Astrocyte of the spinal cord (primary cell): ENCODE data around the gene BCAN.

ENCODE experiments used
- DNase-seq: peaks from one replicate; pipeline ENCODE4 v3.0.0; 2011; ENCODE audit warnings: low read depth, low spot score
- H3K4me3 ChIP-seq: 2 replicates; pipeline ENCODE4 v1.5.1; 2011; ENCODE audit warnings: low read depth, mild to moderate bottlenecking, low read length, moderate library complexity
- CTCF ChIP-seq: IDR thresholded peaks from 2 replicates; pipeline ENCODE4 v1.5.1; 2012; ENCODE audit warnings: low read depth, mild to moderate bottlenecking, low read length, inconsistent platforms
- in situ Hi-C: cut with HindIII; loops from 2 replicates; pipeline ENCODE4 v1.10.0; 2017; ENCODE audit warnings: low sequenced_read_pairs

BCAN gene

DNA sequence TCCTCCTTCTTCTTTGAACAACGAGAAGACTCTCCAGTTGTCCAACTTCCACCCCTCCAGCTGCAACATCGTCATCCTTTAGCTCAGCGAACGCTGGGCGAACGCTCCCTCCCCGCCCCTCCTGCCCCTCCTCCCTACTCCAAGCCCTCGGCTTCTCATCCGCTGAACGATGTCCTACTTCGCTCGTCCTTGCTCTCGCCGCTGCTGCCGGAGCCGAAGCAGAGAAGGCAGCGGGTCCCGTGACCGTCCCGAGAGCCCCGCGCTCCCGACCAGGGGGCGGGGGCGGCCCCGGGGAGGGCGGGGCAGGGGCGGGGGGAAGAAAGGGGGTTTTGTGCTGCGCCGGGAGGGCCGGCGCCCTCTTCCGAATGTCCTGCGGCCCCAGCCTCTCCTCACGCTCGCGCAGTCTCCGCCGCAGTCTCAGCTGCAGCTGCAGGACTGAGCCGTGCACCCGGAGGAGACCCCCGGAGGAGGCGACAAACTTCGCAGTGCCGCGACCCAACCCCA, at the start of gene BCAN:
TSS of gene BCAN (plus strand) at position 357 of the 504 bp plus-strand sequence. CDS start 3,938 bp downstream, outside the sequence.
- DNase-seq: no peak
- H3K4me3 ChIP-seq: no peak within 1 kb of the TSS
- in situ Hi-C loops: no loop called here
- no peak for TF ChIP-seq CTCF

GRCh38 chr1:156592158-156592909, 49.6 kb upstream of the BCAN start:
- peak overlapping the region; percentile 76 for H3K4me3 ChIP-seq
- DNase-seq: no peak
- TF ChIP-seq CTCF: no peak
- in situ Hi-C loops: no loop called here

DNA sequence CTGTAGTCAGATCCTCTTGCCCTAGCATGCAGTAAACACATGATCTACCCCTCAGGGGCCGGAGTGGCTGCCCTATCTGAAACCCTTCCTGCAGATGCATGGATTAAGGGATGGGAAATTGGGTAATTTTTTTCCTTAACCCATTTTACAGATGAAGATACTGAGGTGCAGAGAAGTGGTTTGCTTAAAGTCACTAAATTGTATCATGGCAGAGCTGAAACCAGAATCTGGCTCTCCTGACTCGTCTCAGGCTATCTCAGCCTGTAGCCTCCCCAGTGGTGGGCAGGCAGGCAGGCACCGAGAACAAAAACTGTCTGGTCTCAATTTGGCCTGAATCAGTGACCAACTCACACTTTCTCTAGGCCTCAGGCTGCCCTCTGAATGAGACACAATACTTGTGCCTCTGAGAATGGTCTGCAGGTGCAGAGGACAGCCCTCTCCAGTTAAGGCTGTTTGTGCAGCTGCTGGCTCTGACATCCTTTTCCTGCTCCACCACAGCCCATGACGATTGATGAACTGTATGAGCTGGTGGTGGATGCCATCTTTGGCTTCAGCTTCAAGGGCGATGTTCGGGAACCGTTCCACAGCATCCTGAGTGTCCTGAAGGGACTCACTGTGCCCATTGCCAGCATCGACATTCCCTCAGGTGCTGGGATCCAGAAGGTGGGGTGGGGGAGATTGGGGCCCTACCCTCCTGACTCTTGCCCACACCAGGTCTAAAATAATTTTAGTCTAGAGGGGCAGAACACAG, 48.8 kb upstream of the BCAN start:
- H3K4me3 ChIP-seq: no peak overlapping the region
- in situ Hi-C loops: no loop called here
- TF ChIP-seq CTCF: no peak
- DNase-seq: no peak

GRCh38 chr1:156593661-156593989, 48.3 kb upstream of the BCAN start:
- in situ Hi-C loops: no loop called here
- no peak for TF ChIP-seq CTCF

GRCh38 chr1:156594190-156594589, 47.7 kb upstream of the BCAN start:
- H3K4me3 ChIP-seq: no peak overlapping the region
- no peak for DNase-seq
- in situ Hi-C loops: no loop called here
- no peak for TF ChIP-seq CTCF

More at GRCh38 chr1:156593661-156593989, 48.3 kb upstream of the BCAN start:
- H3K4me3 ChIP-seq: no peak overlapping the region
- DNase-seq: no peak

DNA sequence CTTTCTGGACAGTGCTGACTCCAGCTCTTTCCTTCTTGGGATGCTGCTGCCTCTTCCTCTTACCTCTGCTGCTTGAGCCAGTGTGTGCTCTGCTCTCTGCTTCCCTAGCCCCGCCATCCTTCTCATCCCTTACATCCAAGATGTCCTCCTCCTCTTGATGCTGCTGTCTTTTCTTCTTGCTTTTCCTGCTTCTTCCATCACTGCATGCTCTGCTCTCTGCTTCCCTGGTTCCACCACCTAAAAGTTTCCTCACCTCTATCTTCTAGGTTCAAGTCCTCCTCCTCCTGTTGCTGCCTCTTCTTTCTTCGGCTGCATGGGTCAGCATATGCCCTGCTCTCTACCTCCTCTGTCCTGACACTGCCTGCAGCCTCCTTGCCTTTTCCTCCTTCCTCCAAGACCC, 46.9 kb upstream of the BCAN start:
- no peak for TF ChIP-seq CTCF
- in situ Hi-C loops: no loop called here
- H3K4me3 ChIP-seq: no peak overlapping the region
- no peak for DNase-seq
